NOMO-1 treated with DMSO at 0.1 percent for 48 hours (cell line): ENCODE measurements around the gene GPSM1.

ENCODE experiments used
- DNase-seq: peaks from one replicate; lab custom pipeline; 2025; ENCODE audit not compliant: unreplicated experiment; lab: John Stamatoyannopoulos, UW

GPSM1 gene

GRCh38 chr9:136304456-136304855, 22.9 kb upstream of the GPSM1 start:
- DNase-seq: no peak

DNA sequence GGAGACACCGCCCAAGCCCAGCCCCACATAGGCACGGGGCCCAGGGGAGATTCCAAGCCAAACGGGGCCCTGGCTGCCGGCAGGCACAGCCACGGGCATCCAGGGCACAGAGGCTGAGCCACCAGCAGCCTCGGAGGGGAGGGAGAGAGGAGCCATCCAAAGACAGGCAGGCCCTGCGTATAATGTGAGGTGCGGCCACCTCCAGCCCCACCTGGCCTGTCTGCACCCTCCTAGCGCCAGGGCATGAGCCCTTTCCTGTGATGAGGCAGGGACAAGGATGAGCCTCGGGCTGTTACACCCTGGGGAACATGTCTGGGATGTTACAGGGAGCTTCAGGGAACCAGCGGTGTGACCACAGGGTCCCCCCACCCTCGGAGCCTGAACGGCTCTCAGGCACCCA, 22.4 kb upstream of the GPSM1 start:
- no peak for DNase-seq

DNA sequence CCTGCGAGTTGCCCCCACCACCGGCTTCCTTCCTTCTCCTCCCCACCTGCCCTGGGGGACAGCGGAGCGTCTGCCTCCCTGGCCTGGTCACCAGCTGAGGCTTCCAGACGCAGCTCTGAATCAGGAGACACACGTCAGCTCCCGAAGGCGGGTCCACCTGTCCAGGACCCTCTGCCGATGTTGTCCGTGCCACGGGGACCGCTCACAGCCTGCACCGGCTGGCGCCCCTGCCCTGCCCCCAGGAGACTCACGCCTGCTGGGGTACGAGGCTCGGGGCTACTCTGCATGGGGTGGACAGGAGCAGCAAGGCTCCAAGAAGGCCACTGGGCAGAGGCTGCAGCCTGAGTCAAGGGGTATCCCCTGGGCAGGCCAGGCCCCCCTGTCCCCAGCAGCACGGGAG, 21.5 kb upstream of the GPSM1 start:
- no peak for DNase-seq

GRCh38 chr9:136306211-136307208, 20.8 kb upstream of the GPSM1 start:
- no peak for DNase-seq

GRCh38 chr9:136307215-136307750, 20.1 kb upstream of the GPSM1 start:
- DNase-seq: no peak

DNA sequence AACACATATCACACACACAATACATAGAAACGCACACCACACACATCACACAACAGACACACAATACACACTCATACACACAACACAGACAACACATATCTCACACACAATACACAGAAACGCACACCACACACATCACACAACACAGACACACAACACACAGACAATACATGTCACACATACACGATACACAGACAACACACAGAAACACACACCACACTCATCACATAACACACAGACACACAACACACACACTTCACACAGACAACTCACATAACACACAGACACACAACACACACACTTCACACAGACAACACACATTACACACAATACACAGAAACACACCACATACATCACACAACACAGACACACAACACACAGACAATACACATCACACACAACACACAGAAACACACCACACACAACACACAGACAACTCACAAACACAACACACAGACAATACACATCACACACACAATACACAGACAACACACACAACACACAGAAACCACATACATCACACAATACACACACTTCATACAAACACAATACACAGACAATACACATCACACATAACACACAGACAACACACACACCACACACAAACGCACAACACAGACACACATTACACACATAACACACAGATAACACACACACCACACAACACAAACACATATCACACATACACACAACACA, 19.2 kb upstream of the GPSM1 start:
- no peak for DNase-seq

DNA sequence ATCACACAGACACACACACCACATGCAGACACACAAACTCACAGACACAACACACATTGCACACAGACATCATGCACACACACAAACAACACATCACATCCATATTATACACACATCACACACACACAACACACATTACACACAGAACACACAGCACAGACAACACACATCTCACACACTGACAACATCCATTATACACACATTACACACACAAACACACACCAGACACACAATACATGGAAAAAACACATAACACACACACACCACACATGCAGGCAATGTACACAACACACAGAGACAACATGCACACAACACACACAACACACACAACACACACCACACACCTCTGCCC, 18.7 kb upstream of the GPSM1 start:
- no peak for DNase-seq

GRCh38 chr9:136309101-136309801, 18.1 kb upstream of the GPSM1 start:
- DNase-seq: no peak

DNA sequence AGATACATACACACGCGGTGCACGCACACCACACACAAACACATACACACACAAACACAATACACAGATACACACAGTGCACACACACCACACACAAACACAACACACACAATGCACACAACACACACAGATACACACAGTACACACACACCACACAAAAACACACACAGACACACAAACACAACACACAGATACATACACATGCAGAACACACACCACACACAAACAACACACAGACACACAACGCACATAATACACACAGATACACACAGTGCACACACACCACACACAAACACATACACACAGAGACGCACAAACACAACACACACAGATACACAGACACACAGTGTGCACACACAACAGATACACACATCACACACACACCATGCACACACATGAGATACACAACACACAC, 17.5 kb upstream of the GPSM1 start:
- no peak for DNase-seq

DNA sequence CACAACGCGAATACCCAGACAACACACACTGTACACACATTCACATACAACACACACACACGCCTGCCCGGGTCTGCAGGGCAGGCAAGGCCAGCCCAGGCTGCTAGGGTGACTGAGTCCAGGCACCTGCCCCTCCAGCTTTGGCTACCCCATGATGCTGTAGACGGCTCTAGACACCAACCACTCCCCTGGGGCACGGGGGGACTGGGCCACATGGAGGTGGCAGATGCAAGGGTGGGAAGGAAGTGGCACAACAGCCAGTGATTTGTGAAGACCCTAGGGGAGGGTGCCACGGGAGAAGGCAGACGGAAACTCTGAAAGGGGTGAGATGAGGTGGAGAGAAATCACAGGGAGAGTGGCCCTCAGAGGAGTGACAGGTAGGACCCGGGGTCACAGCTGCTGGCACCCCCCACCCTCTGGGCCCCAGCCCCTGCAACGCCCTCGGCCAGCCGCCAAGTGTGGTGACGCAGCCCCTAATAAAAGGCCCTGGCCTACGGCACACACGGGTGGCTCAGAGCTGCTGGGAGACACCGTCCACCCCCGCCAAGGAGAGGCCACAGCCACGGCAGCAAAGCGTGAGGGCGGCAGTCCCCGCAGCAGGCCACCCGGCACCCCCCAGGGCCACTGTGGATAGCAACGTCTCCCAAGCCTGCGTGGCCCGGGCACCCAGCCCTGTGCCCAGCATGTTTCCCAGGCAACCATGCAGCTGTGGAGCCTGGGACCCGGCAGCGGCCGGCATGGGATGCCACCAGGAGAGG, 16.9 kb upstream of the GPSM1 start:
- DNase-seq: no peak

DNA sequence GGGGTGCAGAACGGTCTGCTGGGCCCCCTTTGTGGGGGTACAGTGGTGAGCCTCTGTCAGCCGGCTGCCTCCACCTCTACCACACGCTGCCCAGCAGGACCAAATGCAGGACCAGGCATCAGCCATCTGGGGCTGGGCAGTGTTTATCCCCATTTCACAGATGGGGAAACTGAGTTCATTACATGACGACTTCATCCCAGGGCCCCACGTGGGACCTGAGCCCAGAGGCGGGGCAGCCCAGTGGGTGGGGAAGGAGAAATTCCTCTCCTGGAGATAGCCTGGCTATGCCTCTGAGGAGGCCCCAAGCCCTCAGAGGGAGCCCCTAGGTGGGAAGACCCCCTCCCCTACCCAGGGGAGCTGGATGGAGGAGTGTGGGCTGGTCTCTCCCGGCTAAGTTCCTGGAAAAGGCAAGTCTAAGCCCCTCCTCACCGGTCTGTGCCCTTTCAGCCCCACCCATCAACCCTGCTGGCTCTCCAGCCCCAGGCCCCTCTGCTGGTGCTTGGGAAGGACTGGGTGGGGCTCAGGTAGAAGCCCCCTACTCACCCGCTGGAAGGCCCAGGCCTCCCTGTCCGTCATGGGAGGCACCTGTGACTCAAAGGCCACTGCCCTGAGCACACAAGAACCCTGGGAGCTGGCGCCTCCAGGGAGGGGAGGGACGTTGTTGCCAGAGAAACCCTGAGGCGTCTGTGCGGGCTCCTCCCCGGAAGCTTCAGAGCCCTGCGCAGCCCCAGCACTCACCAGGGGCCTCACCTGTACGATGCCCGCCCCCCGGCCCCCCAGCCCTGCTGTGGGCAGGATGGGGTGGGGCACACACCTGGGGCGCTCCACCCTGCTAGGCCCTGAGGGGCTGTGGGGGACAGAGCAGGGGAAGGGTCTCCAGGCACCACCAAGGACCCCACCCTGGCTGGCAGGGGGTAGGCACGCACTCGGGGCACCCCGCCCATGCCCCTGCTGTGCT, 16.0 kb upstream of the GPSM1 start:
- DNase-seq: no peak

DNA sequence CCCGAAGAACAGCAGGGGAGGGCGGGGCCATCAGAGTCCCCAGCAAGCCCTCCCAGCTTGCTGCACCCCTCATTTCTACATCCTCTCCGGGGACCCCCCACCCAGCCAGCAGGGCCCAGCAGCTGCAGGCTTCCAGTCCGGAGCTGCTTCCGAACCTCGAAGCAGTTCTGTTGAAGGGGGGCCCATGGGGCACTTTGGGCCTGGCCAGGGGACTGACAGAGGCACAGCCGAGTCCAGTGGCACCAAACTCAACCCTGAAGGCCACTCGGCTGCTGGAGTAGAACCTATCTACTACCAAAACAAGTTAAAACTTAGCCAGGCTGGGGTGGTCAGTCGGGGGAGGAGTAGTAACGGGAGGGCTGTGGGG, 15.3 kb upstream of the GPSM1 start:
- DNase-seq: no peak

DNA sequence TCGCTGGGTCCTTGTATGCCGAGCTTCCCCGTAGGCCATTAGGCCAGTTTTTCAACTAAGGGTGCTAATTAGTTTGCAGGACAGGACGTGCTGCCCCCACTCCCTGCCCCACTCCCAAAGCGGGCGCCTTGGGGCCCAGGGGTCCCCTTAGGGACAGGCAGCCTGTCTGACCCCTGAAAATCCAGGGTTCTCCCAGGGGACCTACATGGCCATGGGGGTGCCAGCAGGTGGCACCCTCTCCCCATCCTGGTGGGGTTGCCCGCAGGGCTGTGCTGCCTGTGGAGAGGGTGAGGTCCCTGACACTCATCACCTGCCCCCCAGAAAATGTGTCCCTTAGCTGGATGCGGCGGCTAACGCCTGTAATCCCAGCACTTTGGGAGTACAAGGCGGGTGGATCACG, 14.9 kb upstream of the GPSM1 start:
- DNase-seq: peak; percentile 22

GRCh38 chr9:136313111-136314055, 14.0 kb upstream of the GPSM1 start:
- no peak for DNase-seq

GRCh38 chr9:136314056-136314416, 13.3 kb upstream of the GPSM1 start:
- no peak for DNase-seq

DNA sequence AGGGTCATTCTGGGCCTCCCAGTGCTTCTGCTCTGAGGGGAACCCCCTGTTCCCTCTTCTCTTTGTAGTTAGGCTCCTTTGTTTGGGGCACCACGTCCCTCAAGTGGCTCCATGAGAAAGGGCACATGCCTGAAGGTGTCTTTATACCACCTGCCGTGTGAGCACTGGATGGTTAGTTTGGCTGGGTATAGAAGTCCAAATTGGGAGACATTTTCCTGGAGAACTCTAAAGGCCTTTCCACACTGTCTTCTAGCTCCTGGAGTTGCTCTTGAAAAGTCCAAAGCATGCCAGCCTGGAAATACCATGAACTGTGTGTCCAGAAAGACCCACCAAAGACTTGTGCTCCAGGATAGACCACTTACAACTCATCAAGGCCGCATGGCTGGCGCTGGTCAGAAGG, 12.4 kb upstream of the GPSM1 start:
- DNase-seq: no peak

DNA sequence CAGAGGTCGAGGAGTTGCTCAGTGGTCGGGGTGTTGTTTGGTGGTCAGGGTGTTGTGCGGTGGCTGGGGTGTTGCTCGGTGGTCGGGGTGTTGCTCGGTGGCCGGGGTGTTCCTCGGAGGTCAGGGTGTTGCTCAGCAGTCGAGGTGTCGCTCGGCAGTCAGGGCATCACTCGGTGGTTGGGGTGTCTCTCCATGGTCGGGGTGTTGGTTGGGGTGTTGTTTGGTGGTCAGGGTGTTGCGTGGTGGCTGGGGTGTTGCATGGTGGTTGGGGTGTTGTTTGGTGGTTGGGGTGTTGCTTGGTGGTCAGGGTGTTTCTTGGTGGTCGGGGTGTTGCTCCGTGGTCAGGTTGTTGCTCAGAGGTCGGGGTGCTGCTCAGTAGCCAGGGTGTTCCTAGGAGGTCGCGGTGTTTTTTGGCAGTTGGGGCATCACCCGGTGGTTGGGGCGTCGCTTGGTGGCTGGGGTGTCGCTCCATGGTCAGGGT, 11.0 kb upstream of the GPSM1 start:
- DNase-seq: no peak

- no peak for DNase-seq
Observed at GRCh38 chr9:136316896-136317676, 10.3 kb upstream of the GPSM1 start.
